Measurements from ENCODE around the gene SEPSECS.

Gene SEPSECS

GRCh38 chr4:25154594-25155265 lies 5.5 kb downstream of the SEPSECS start:
- Histone ChIP-seq H3K27ac (ENCODE audit: low read length) (peak overlapping the region; percentile 77), H3K27me3 (ENCODE audit: low read depth, low read length) (no peaks in the 10 kb centered on the region), H3K36me3 (ENCODE audit: control insufficient read depth in 1 of 2, insufficient read depth in 2 of 2, low read length in 2 of 2) (no peaks in the 10 kb centered on the region), H3K9me3 (ENCODE audit: control insufficient read depth in 1 of 2, low read length in 2 of 2) (no peaks in the 10 kb centered on the region), H3K4me3 (ENCODE audit: low read depth in 1 of 2, low read length in 2 of 2) (peak overlapping the region in 1 of 2 donors; percentile 34), H3K4me1 (ENCODE audit: control insufficient read depth in 1 of 2, insufficient read depth in 2 of 2, low read length in 2 of 2) (peaks cover 0 to 7% of the 10 kb centered on the region in 2 donors)

GRCh38 chr4:25146076-25146475 lies 14.2 kb downstream of the SEPSECS start:
- Histone ChIP-seq H3K27ac (ENCODE audit: low read length) (no peak overlapping the region), H3K4me3 (ENCODE audit: low read depth in 1 of 2, low read length in 2 of 2) (no peak overlapping the region), H3K9me3 (ENCODE audit: control insufficient read depth in 1 of 2, low read length in 2 of 2) (no peaks in the 10 kb centered on the region), H3K27me3 (ENCODE audit: low read depth, low read length) (no peaks in the 10 kb centered on the region), H3K4me1 (ENCODE audit: control insufficient read depth in 1 of 2, insufficient read depth in 2 of 2, low read length in 2 of 2) (no peaks in the 10 kb centered on the region), H3K36me3 (ENCODE audit: control insufficient read depth in 1 of 2, insufficient read depth in 2 of 2, low read length in 2 of 2) (peaks cover 5 to 14% of the 10 kb centered on the region in 2 donors)

GRCh38 chr4:25144870-25145481 lies 15.3 kb downstream of the SEPSECS start:
- H3K4me1 ChIP-seq (ENCODE audit: control insufficient read depth in 1 of 2, insufficient read depth in 2 of 2, low read length in 2 of 2), result no peaks in the 10 kb centered on the region
- no peaks in the 10 kb centered on the region for H3K9me3 ChIP-seq (ENCODE audit: control insufficient read depth in 1 of 2, low read length in 2 of 2)
- no peaks in the 10 kb centered on the region for H3K27me3 ChIP-seq (ENCODE audit: low read depth, low read length)
- H3K36me3 ChIP-seq (ENCODE audit: control insufficient read depth in 1 of 2, insufficient read depth in 2 of 2, low read length in 2 of 2), result peaks cover 8 to 14% of the 10 kb centered on the region in 2 donors
- no peak overlapping the region for H3K4me3 ChIP-seq (ENCODE audit: low read depth in 1 of 2, low read length in 2 of 2)
- H3K27ac ChIP-seq (ENCODE audit: low read length), result no peak overlapping the region

GRCh38 chr4:25142468-25142867 lies 17.8 kb downstream of the SEPSECS start:
- Histone ChIP-seq H3K4me1 (ENCODE audit: control insufficient read depth in 1 of 2, insufficient read depth in 2 of 2, low read length in 2 of 2) (no peaks in the 10 kb centered on the region), H3K27me3 (ENCODE audit: low read depth, low read length) (no peaks in the 10 kb centered on the region), H3K36me3 (ENCODE audit: control insufficient read depth in 1 of 2, insufficient read depth in 2 of 2, low read length in 2 of 2) (peaks cover 4 to 16% of the 10 kb centered on the region in 2 donors), H3K27ac (ENCODE audit: low read length) (no peak overlapping the region), H3K4me3 (ENCODE audit: low read depth in 1 of 2, low read length in 2 of 2) (no peak overlapping the region), H3K9me3 (ENCODE audit: control insufficient read depth in 1 of 2, low read length in 2 of 2) (no peaks in the 10 kb centered on the region)

GRCh38 chr4:25141592-25141991 lies 18.7 kb downstream of the SEPSECS start:
- Histone ChIP-seq H3K9me3 (ENCODE audit: control insufficient read depth in 1 of 2, low read length in 2 of 2) (no peaks in the 10 kb centered on the region), H3K4me1 (ENCODE audit: control insufficient read depth in 1 of 2, insufficient read depth in 2 of 2, low read length in 2 of 2) (no peaks in the 10 kb centered on the region), H3K27me3 (ENCODE audit: low read depth, low read length) (no peaks in the 10 kb centered on the region), H3K27ac (ENCODE audit: low read length) (no peak overlapping the region), H3K4me3 (ENCODE audit: low read depth in 1 of 2, low read length in 2 of 2) (no peak overlapping the region), H3K36me3 (ENCODE audit: control insufficient read depth in 1 of 2, insufficient read depth in 2 of 2, low read length in 2 of 2) (peaks cover 4 to 16% of the 10 kb centered on the region in 2 donors)

GRCh38 chr4:25133132-25133531 lies 27.1 kb downstream of the SEPSECS start:
- H3K27ac ChIP-seq (ENCODE audit: low read length), result no peak overlapping the region
- H3K9me3 ChIP-seq (ENCODE audit: control insufficient read depth in 1 of 2, low read length in 2 of 2), result no peaks in the 10 kb centered on the region

GRCh38 chr4:25131926-25132325 lies 28.3 kb downstream of the SEPSECS start:
- Histone ChIP-seq H3K9me3 (ENCODE audit: control insufficient read depth in 1 of 2, low read length in 2 of 2) (no peaks in the 10 kb centered on the region), H3K27me3 (ENCODE audit: low read depth, low read length) (no peaks in the 10 kb centered on the region), H3K27ac (ENCODE audit: low read length) (no peak overlapping the region), H3K4me3 (ENCODE audit: low read depth in 1 of 2, low read length in 2 of 2) (no peak overlapping the region), H3K36me3 (ENCODE audit: control insufficient read depth in 1 of 2, insufficient read depth in 2 of 2, low read length in 2 of 2) (no peaks in the 10 kb centered on the region), H3K4me1 (ENCODE audit: control insufficient read depth in 1 of 2, insufficient read depth in 2 of 2, low read length in 2 of 2) (no peaks in the 10 kb centered on the region)

More at GRCh38 chr4:25133132-25133531, 27.1 kb downstream of the SEPSECS start:
- no peaks in the 10 kb centered on the region for H3K27me3 ChIP-seq (ENCODE audit: low read depth, low read length)
- H3K4me3 ChIP-seq (ENCODE audit: low read depth in 1 of 2, low read length in 2 of 2), result no peak overlapping the region
- no peaks in the 10 kb centered on the region for H3K4me1 ChIP-seq (ENCODE audit: control insufficient read depth in 1 of 2, insufficient read depth in 2 of 2, low read length in 2 of 2)
- H3K36me3 ChIP-seq (ENCODE audit: control insufficient read depth in 1 of 2, insufficient read depth in 2 of 2, low read length in 2 of 2), result no peaks in the 10 kb centered on the region

GRCh38 chr4:25131381-25131780 lies 28.9 kb downstream of the SEPSECS start:
- Histone ChIP-seq H3K27ac (ENCODE audit: low read length) (no peak overlapping the region), H3K9me3 (ENCODE audit: control insufficient read depth in 1 of 2, low read length in 2 of 2) (no peaks in the 10 kb centered on the region), H3K27me3 (ENCODE audit: low read depth, low read length) (no peaks in the 10 kb centered on the region), H3K4me1 (ENCODE audit: control insufficient read depth in 1 of 2, insufficient read depth in 2 of 2, low read length in 2 of 2) (no peaks in the 10 kb centered on the region), H3K36me3 (ENCODE audit: control insufficient read depth in 1 of 2, insufficient read depth in 2 of 2, low read length in 2 of 2) (no peaks in the 10 kb centered on the region), H3K4me3 (ENCODE audit: low read depth in 1 of 2, low read length in 2 of 2) (no peak overlapping the region)

- Histone ChIP-seq H3K27me3 (ENCODE audit: low read depth, low read length) (no peaks in the 10 kb centered on the region), H3K4me1 (ENCODE audit: control insufficient read depth in 1 of 2, insufficient read depth in 2 of 2, low read length in 2 of 2) (no peaks in the 10 kb centered on the region), H3K4me3 (ENCODE audit: low read depth in 1 of 2, low read length in 2 of 2) (no peak overlapping the region), H3K9me3 (ENCODE audit: control insufficient read depth in 1 of 2, low read length in 2 of 2) (no peaks in the 10 kb centered on the region), H3K27ac (ENCODE audit: low read length) (no peak overlapping the region), H3K36me3 (ENCODE audit: control insufficient read depth in 1 of 2, insufficient read depth in 2 of 2, low read length in 2 of 2) (peaks cover 0 to 6% of the 10 kb centered on the region in 2 donors)
Measured at GRCh38 chr4:25129917-25130316, 30.3 kb downstream of the SEPSECS start.

GRCh38 chr4:25128671-25129070 lies 31.6 kb downstream of the SEPSECS start:
- H3K27ac ChIP-seq (ENCODE audit: low read length), result no peak overlapping the region
- peaks cover 4 to 11% of the 10 kb centered on the region in 2 donors for H3K36me3 ChIP-seq (ENCODE audit: control insufficient read depth in 1 of 2, insufficient read depth in 2 of 2, low read length in 2 of 2)
- H3K4me1 ChIP-seq (ENCODE audit: control insufficient read depth in 1 of 2, insufficient read depth in 2 of 2, low read length in 2 of 2), result no peaks in the 10 kb centered on the region
- no peaks in the 10 kb centered on the region for H3K27me3 ChIP-seq (ENCODE audit: low read depth, low read length)
- H3K4me3 ChIP-seq (ENCODE audit: low read depth in 1 of 2, low read length in 2 of 2), result no peak overlapping the region
- H3K9me3 ChIP-seq (ENCODE audit: control insufficient read depth in 1 of 2, low read length in 2 of 2), result no peaks in the 10 kb centered on the region

- no peaks in the 10 kb centered on the region for H3K4me1 ChIP-seq (ENCODE audit: control insufficient read depth in 1 of 2, insufficient read depth in 2 of 2, low read length in 2 of 2)
- peaks cover 11 to 17% of the 10 kb centered on the region in 2 donors for H3K36me3 ChIP-seq (ENCODE audit: control insufficient read depth in 1 of 2, insufficient read depth in 2 of 2, low read length in 2 of 2)
- no peaks in the 10 kb centered on the region for H3K27me3 ChIP-seq (ENCODE audit: low read depth, low read length)
- H3K27ac ChIP-seq (ENCODE audit: low read length), result no peak overlapping the region
- no peaks in the 10 kb centered on the region for H3K9me3 ChIP-seq (ENCODE audit: control insufficient read depth in 1 of 2, low read length in 2 of 2)
- H3K4me3 ChIP-seq (ENCODE audit: low read depth in 1 of 2, low read length in 2 of 2), result no peak overlapping the region
Measured at GRCh38 chr4:25123236-25123635, 37.0 kb downstream of the SEPSECS start.

Measured in muscle layer of duodenum (tissue), 2 donors.